A673 (cell line): ENCODE data around the gene ZC3H18. TPM values are rescaled to one million over a fixed set of nuclear protein-coding genes. Genes with fewer than 3 reads are reported as not detected.

Experiments used
- BruUV-seq: library from RNA; stranded (reverse); fragments of 400-500 nt; replicated peaks from 2 replicates; lab custom pipeline; 2021; lab: Mats Ljungman, UMichigan
- CTCF ChIA-PET: fragments of 300-600 bp; sonication (Branson Sonifier 250); formaldehyde crosslinking; loops from one replicate; lab custom pipeline; 2022; ENCODE audit warnings: antibody characterized with exemption; lab: Charles Lee
- POLR2A ChIA-PET: fragments of 300-600 bp; sonication (Branson Sonifier 250); formaldehyde crosslinking; loops from one replicate; lab custom pipeline; 2022; ENCODE audit warnings: antibody characterized with exemption; ENCODE audit not compliant: low non-redundant PET; lab: Charles Lee
- DNase-seq: peaks from one replicate; pipeline ENCODE4 v3.0.0-alpha.2; 2015; ENCODE audit warnings: low spot score
- H3K27ac ChIP-seq: fragments of 200-600 bp; sonication (generic); 2 replicates; pipeline ENCODE4 v1.5.1; 2016; ENCODE audit warnings: mixed run types, low read depth, mild to moderate bottlenecking, mixed read lengths, antibody characterized with exemption, low read length; ENCODE audit not compliant: poor library complexity, severe bottlenecking
- H3K27me3 ChIP-seq: fragments of 200-600 bp; sonication (generic); replicated peaks from 2 replicates; pipeline ENCODE4 v1.6.1; 2017; ENCODE audit warnings: mixed run types, low read depth, mild to moderate bottlenecking, mixed read lengths, antibody characterized with exemption, low read length; ENCODE audit not compliant: insufficient read depth, poor library complexity
- H3K36me3 ChIP-seq: fragments of 200-600 bp; sonication (generic); 2 replicates; pipeline ENCODE4 v1.6.1; 2016; ENCODE audit warnings: mixed run types, mild to moderate bottlenecking, mixed read lengths, antibody characterized with exemption, low read length; ENCODE audit not compliant: insufficient read depth, poor library complexity, severe bottlenecking
- H3K4me1 ChIP-seq: fragments of 200-600 bp; sonication (generic); 2 replicates; pipeline ENCODE4 v1.6.1; 2017; ENCODE audit warnings: mixed run types, mild to moderate bottlenecking, mixed read lengths, antibody characterized with exemption, low read length; ENCODE audit not compliant: insufficient read depth, poor library complexity, severe bottlenecking
- H3K4me3 ChIP-seq: fragments of 200-600 bp; sonication (generic); 2 replicates; pipeline ENCODE4 v1.5.1; 2016; ENCODE audit warnings: low read depth, mixed run types, mild to moderate bottlenecking, mixed read lengths, low read length; ENCODE audit not compliant: poor library complexity, severe bottlenecking
- H3K9me3 ChIP-seq: fragments of 200-600 bp; sonication (generic); 2 replicates; pipeline ENCODE4 v1.6.1; 2016; ENCODE audit warnings: mixed run types, low read depth, mild to moderate bottlenecking, mixed read lengths, antibody characterized with exemption, low read length; ENCODE audit not compliant: poor library complexity, severe bottlenecking
- EZH2 ChIP-seq: fragments of 200-600 bp; sonication (generic); IDR thresholded peaks from 2 replicates; pipeline ENCODE4 v1.6.1; 2017; ENCODE audit warnings: borderline replicate concordance, low read depth, mild to moderate bottlenecking, mixed read lengths, antibody characterized with exemption, low read length; ENCODE audit not compliant: poor library complexity, severe bottlenecking
- intact Hi-C: fragments of 100-400 bp; cut with micrococcal nuclease; formaldehyde crosslinking; loops from one replicate; pipeline ENCODE4 v1.10.0; 2022; ENCODE audit not compliant: unreplicated experiment
- total RNA-seq: library from RNA; stranded (reverse); gene quantifications from 2 replicates; pipeline ENCODE4 v1.2.3, GENCODE V29; 2021
- TF ChIP-seq, protein P1 (sequence below): fragments of 300-800, 200-600 bp; sonication (generic); conservative IDR thresholded peaks from 2 replicates; pipeline ENCODE4 v1.5.1; 2017; ENCODE audit warnings: low read depth, mild to moderate bottlenecking, antibody characterized with exemption, low read length, moderate library complexity, mixed read lengths

Gene ZC3H18
- total RNA-seq, 1 experiment from 2014 or later = 83.4 TPM

DNA sequence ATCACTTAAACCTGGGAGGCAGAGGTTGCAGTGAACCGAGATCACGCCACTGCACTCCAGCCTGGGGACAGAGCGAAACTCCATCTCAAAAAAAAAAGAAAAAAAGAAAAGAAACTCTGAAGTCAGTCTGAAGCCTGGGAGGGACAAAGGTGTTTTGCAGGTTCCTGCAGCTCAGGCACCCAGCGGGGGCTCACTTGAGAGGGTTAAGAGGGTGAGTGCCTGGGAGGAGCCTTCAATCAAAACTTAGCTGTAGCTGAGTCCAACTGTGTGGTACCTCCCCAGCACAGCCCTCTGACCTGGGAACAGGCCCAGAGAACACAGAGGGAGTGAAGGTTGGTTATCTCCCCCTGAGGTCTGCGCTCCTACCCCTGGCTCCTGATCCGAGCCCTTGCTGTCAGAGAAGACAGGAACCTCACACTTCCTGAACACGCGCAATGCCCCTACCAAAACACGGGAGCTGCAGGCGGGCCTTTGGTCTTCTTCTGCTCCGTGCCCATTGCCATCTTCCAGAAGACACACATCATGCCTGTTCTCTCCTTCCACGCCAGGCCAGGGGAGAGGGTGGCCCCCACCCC is 20.4 kb upstream of the ZC3H18 start:
- CTCF ChIA-PET = interaction anchor here (0.5 kb wide), 1 partner anchor 10 kb away, joined by 3 read pairs; no protein-coding TSS in a partner anchor
- intact Hi-C loops = no loop called here
- POLR2A ChIA-PET = no interaction called here
- Histone ChIP-seq H3K27me3 (peaks cover 43% of the 10 kb centered on the region), H3K36me3 (no peaks in the 10 kb centered on the region), H3K27ac (no peak overlapping the region), H3K4me3 (no peak overlapping the region), H3K9me3 (no peaks in the 10 kb centered on the region), H3K4me1 (no peaks in the 10 kb centered on the region)
- TF ChIP-seq, protein P1, sequence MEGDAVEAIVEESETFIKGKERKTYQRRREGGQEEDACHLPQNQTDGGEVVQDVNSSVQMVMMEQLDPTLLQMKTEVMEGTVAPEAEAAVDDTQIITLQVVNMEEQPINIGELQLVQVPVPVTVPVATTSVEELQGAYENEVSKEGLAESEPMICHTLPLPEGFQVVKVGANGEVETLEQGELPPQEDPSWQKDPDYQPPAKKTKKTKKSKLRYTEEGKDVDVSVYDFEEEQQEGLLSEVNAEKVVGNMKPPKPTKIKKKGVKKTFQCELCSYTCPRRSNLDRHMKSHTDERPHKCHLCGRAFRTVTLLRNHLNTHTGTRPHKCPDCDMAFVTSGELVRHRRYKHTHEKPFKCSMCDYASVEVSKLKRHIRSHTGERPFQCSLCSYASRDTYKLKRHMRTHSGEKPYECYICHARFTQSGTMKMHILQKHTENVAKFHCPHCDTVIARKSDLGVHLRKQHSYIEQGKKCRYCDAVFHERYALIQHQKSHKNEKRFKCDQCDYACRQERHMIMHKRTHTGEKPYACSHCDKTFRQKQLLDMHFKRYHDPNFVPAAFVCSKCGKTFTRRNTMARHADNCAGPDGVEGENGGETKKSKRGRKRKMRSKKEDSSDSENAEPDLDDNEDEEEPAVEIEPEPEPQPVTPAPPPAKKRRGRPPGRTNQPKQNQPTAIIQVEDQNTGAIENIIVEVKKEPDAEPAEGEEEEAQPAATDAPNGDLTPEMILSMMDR = no peak
- TF ChIP-seq EZH2 = no peak
- BruUV-seq = no TSS peak
- no peak for DNase-seq

DNA sequence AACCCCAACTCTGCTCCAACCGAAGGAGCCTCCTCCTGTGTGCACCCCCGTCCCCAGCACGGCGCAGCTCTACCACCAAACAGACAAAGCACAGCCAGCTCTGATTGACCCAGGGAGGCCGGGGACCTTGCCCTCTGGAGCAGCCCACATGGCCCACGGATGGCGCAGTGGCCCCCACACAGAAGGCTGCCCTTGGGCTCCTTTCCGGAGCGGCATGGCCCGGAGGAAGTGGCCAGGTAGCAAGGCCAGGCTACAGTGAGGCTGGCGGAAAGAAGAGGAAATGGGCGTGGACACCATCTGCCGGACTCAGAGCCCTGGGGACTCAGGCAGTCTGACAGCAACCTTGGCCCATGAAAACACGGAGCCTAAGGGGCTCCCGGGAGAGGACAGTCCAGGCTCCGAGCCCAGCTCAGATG is 19.9 kb upstream of the ZC3H18 start:
- POLR2A ChIA-PET = no interaction called here
- H3K36me3 ChIP-seq = no peaks in the 10 kb centered on the region
- H3K27me3 ChIP-seq = peaks cover 48% of the 10 kb centered on the region
- H3K27ac ChIP-seq = no peak overlapping the region
- no peaks in the 10 kb centered on the region for H3K4me1 ChIP-seq
- DNase-seq = no peak
- intact Hi-C loops = no loop called here
- H3K9me3 ChIP-seq = no peaks in the 10 kb centered on the region
- no TSS peak for BruUV-seq
- TF ChIP-seq, protein P1 = no peak
- TF ChIP-seq EZH2 = no peak
- CTCF ChIA-PET = interaction anchor here (0.5 kb wide), 1 partner anchor 9 kb away, joined by 3 read pairs; no protein-coding TSS in a partner anchor
- H3K4me3 ChIP-seq = no peak overlapping the region

DNA sequence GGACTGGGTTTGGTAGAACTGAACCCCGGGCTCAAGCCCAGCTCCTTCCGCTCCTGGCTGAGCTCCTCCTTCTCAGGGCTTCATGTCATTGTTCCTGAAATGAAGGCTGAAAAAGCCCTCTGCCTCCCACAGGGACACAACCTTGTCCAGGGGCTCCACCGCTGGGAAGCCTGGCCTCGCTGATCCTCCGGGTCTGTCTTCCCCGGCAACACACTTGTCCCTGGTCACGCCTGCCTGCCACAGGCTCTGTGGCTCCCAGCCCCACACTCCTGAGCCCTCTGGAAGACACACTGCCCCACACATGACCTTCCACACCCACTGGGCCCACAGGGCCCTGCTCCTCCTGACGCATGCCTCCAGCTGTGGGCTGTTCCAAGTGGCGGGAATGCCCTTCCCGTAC is 18.0 kb upstream of the ZC3H18 start:
- Histone ChIP-seq H3K36me3 (no peaks in the 10 kb centered on the region), H3K27ac (no peak overlapping the region), H3K4me3 (no peak overlapping the region), H3K27me3 (peaks cover 48% of the 10 kb centered on the region), H3K9me3 (no peaks in the 10 kb centered on the region), H3K4me1 (no peaks in the 10 kb centered on the region)
- TF ChIP-seq EZH2 = no peak
- TF ChIP-seq, protein P1 = no peak
- DNase-seq = no peak
- intact Hi-C loops = no loop called here
- ChIA-PET POLR2A (no interaction called here), CTCF (no interaction called here)
- BruUV-seq = no TSS peak
